ENCODE results near the gene NFATC2.

NFATC2 gene

GRCh38 chr20:51507216-51508036 lies 35.1 kb downstream of the NFATC2 start:
- Histone ChIP-seq H3F3A (ENCODE audit: insufficient read depth) (no peaks in the 10 kb centered on the region), H3K27ac (ENCODE audit: low read depth, low read length) (no peak overlapping the region), H4K20me1 (ENCODE audit: low read depth, low read length) (no peaks in the 10 kb centered on the region), H3K27me3 (ENCODE audit: low read length) (no peaks in the 10 kb centered on the region), H3K9ac (ENCODE audit: low read length) (no peak overlapping the region), H3K79me2 (ENCODE audit: insufficient read depth, low read length) (no peaks in the 10 kb centered on the region), H2AFZ (ENCODE audit: low read depth, low read length, severe bottlenecking) (no peak overlapping the region), H3K36me3 (ENCODE audit: low read length) (no peaks in the 10 kb centered on the region), H3K9me3 (ENCODE audit: insufficient read depth, low read length) (no peaks in the 10 kb centered on the region), H3K9me2 (replicated peaks; ENCODE audit: insufficient read depth, low read length) (no peaks in the 10 kb centered on the region), H3K4me3 (ENCODE audit: insufficient read depth, low read length, poor library complexity, severe bottlenecking) (no peak overlapping the region), H3K4me2 (ENCODE audit: low read depth, low read length, poor library complexity, severe bottlenecking) (no peak overlapping the region)
- TF ChIP-seq CTCF (IDR thresholded peaks at IDR 0.05; ENCODE audit: insufficient read depth, low read length, poor library complexity, severe bottlenecking) (no peak), EZH2phosphoT487 (conservative IDR thresholded peaks at IDR 0.05; ENCODE audit: low read length) (no peak)

- H3K9me3 ChIP-seq (ENCODE audit: insufficient read depth, low read length), result no peaks in the 10 kb centered on the region
- H3K4me2 ChIP-seq (ENCODE audit: low read depth, low read length, poor library complexity, severe bottlenecking), result no peak overlapping the region
- H4K20me1 ChIP-seq (ENCODE audit: low read depth, low read length), result no peaks in the 10 kb centered on the region
- H3K79me2 ChIP-seq (ENCODE audit: insufficient read depth, low read length), result no peaks in the 10 kb centered on the region
- H3F3A ChIP-seq (ENCODE audit: insufficient read depth), result no peaks in the 10 kb centered on the region
- no peak overlapping the region for H3K9ac ChIP-seq (ENCODE audit: low read length)
- H2AFZ ChIP-seq (ENCODE audit: low read depth, low read length, severe bottlenecking), result no peak overlapping the region
- no peaks in the 10 kb centered on the region for H3K9me2 ChIP-seq (replicated peaks; ENCODE audit: insufficient read depth, low read length)
- no peak overlapping the region for H3K27ac ChIP-seq (ENCODE audit: low read depth, low read length)
- H3K36me3 ChIP-seq (ENCODE audit: low read length), result no peaks in the 10 kb centered on the region
- H3K27me3 ChIP-seq (ENCODE audit: low read length), result no peaks in the 10 kb centered on the region
- TF ChIP-seq EZH2phosphoT487 (conservative IDR thresholded peaks at IDR 0.05; ENCODE audit: low read length) (no peak), CTCF (IDR thresholded peaks at IDR 0.05; ENCODE audit: insufficient read depth, low read length, poor library complexity, severe bottlenecking) (no peak)
- no peak overlapping the region for H3K4me3 ChIP-seq (ENCODE audit: insufficient read depth, low read length, poor library complexity, severe bottlenecking)
These were observed 35.8 kb downstream of the NFATC2 start for GRCh38 chr20:51506527-51507215.

- H3K9ac ChIP-seq (ENCODE audit: low read length), result no peak overlapping the region
- no peaks in the 10 kb centered on the region for H3K9me3 ChIP-seq (ENCODE audit: insufficient read depth, low read length)
- TF ChIP-seq CTCF (IDR thresholded peaks at IDR 0.05; ENCODE audit: insufficient read depth, low read length, poor library complexity, severe bottlenecking) (no peak), EZH2phosphoT487 (conservative IDR thresholded peaks at IDR 0.05; ENCODE audit: low read length) (no peak)
- no peak overlapping the region for H3K27ac ChIP-seq (ENCODE audit: low read depth, low read length)
- H4K20me1 ChIP-seq (ENCODE audit: low read depth, low read length), result no peaks in the 10 kb centered on the region
- 0 out of 2 replicates have a peak, but pooled peaks cover 8% of the 10 kb centered on the region for H3F3A ChIP-seq (ENCODE audit: insufficient read depth)
- H3K4me3 ChIP-seq (ENCODE audit: insufficient read depth, low read length, poor library complexity, severe bottlenecking), result no peak overlapping the region
- H2AFZ ChIP-seq (ENCODE audit: low read depth, low read length, severe bottlenecking), result no peak overlapping the region
- H3K9me2 ChIP-seq (replicated peaks; ENCODE audit: insufficient read depth, low read length), result no peaks in the 10 kb centered on the region
- no peaks in the 10 kb centered on the region for H3K27me3 ChIP-seq (ENCODE audit: low read length)
- no peak overlapping the region for H3K4me2 ChIP-seq (ENCODE audit: low read depth, low read length, poor library complexity, severe bottlenecking)
- no peaks in the 10 kb centered on the region for H3K79me2 ChIP-seq (ENCODE audit: insufficient read depth, low read length)
- no peaks in the 10 kb centered on the region for H3K36me3 ChIP-seq (ENCODE audit: low read length)
These were observed 37.0 kb downstream of the NFATC2 start for GRCh38 chr20:51505566-51505965.

Measured in SU-DHL-6 (cell line).